Stomach (tissue), 9 donors: Measurements from ENCODE around the gene CLIP2. TPM values are rescaled to one million over a fixed set of nuclear protein-coding genes. Genes with fewer than 3 reads are reported as not detected.

Experiments used
- DNase-seq, 2 donors: peaks; one replicate each; pipeline versions ENCODE4 v3.0.0 to v3.0.0-alpha.2; 2013 to 2019
- H3K27ac ChIP-seq, 5 donors: fragments of 200-600 bp in 4 of 5; sonication (generic) in 4 of 5; one replicate each; pipeline ENCODE4 v1.5.1; 2013 to 2019; ENCODE audit warnings: mild to moderate bottlenecking in 1 of 5, moderate library complexity in 1 of 5
- H3K27me3 ChIP-seq, 3 donors: fragments of 200-600 bp; sonication (generic); one replicate each; pipeline ENCODE4 v1.5.1; 2017 to 2019; ENCODE audit warnings: mixed run types in 1 of 3
- H3K36me3 ChIP-seq, 4 donors: fragments of 200-600 bp; sonication (generic); 1 replicate in 3 of 4; 2 replicates in 1 of 4; pipeline ENCODE4 v1.5.1; 2016 to 2019
- H3K4me1 ChIP-seq, 4 donors: fragments of 200-600 bp; sonication (generic); one replicate each; pipeline ENCODE4 v1.5.1; 2016 to 2019
- H3K4me3 ChIP-seq, 4 donors: fragments of 200-600 bp; sonication (generic) in 3 of 4; one replicate each; pipeline ENCODE4 v1.5.1; 2016 to 2019; ENCODE audit warnings: mild to moderate bottlenecking in 1 of 4
- H3K9me3 ChIP-seq, 4 donors: fragments of 200-600 bp; sonication (generic); one replicate each; pipeline ENCODE4 v1.5.1; 2016 to 2019
- CTCF ChIP-seq, 7 experiments: fragments of 450-650 bp in 4 of 7; fragments of 200-600 bp in 3 of 7; sonication (generic) in 3 of 7; IDR thresholded peaks; one replicate each; pipeline ENCODE4 v1.5.1; 2016 to 2019; ENCODE audit warnings: antibody characterized with exemption in 7 of 7, control low read depth in 2 of 7, mild to moderate bottlenecking in 1 of 7
- EP300 ChIP-seq: sonication (generic); formaldehyde crosslinking; IDR thresholded peaks from one replicate; pipeline ENCODE4 v1.6.1; 2017; ENCODE audit warnings: antibody characterized with exemption
- POLR2A ChIP-seq, 4 donors: fragments of 450-650 bp; IDR thresholded peaks; one replicate each; pipeline ENCODE4 v1.6.1; 2016; ENCODE audit warnings: antibody characterized with exemption in 4 of 4, control low read depth in 2 of 4, mild to moderate bottlenecking in 1 of 4, moderate library complexity in 1 of 4
- POLR2AphosphoS5 ChIP-seq, 3 donors: sonication (generic); formaldehyde crosslinking; IDR thresholded peaks; one replicate each; pipeline ENCODE4 v1.6.1; 2016; ENCODE audit warnings: antibody characterized with exemption in 3 of 3
- WGBS, 5 donors: extraction: QIAGEN DNeasy Blood & Tissue Kit in 3 of 5; methylation state at CpG; one replicate each; pipeline versions ENCODE4 v1.1.5 to v1.1.7; 2013 to 2018; 5-methylcytosine and 5-hydroxymethylcytosine counted together
- intact Hi-C: fragments of 100-400 bp; cut with DNase I; formaldehyde crosslinking; loops from one replicate; pipeline ENCODE4 v1.15.1; 2023; ENCODE audit warnings: low total_unique reads
- polyA plus RNA-seq, 3 donors: library from polyadenylated mRNA; stranded (reverse); fragments of 200-250 nt; gene quantifications; one replicate each; pipeline ENCODE4 v1.2.3, GENCODE V29; 2013
- total RNA-seq, 5 donors: library from RNA; depleted of rRNA; stranded (reverse); fragments of >200 nt; gene quantifications; one replicate each; pipeline versions ENCODE4 v1.1.0 to v1.2.3, GENCODE V29; 2014 to 2016
- donor health status: healthy with polysubstance abuse.
- donor health status: Bipolar disorder and iron deficiency.
- donor health status: healthy.

Gene CLIP2
- total and polyA plus RNA-seq, 8 donors: 4.5 to 485 (median 23.9) TPM

- Histone ChIP-seq H3K9me3 (no peaks in the 10 kb centered on the region), H3K27ac (no peak overlapping the region), H3K27me3 (no peaks in the 10 kb centered on the region), H3K36me3 (peaks cover 22 to 73% (median 73%) of the 10 kb centered on the region in 4 donors), H3K4me1 (peaks cover 0 to 18% (median 7%) of the 10 kb centered on the region in 4 donors), H3K4me3 (no peak overlapping the region)
- WGBS, 5 donors: 94 to 100% (median 94%) methylated on average over 10 to 11 of the region's 11 CpGs
- intact Hi-C loops: loop anchor here (2.0 kb wide), 1 partner anchor 190 kb away; no protein-coding TSS in a partner anchor
- no peak for TF ChIP-seq POLR2A (IDR thresholded peaks at IDR 0.05)
- TF ChIP-seq POLR2AphosphoS5 (IDR thresholded peaks at IDR 0.05): no peak
- TF ChIP-seq CTCF (IDR thresholded peaks at IDR 0.05): no peak
- no peak for TF ChIP-seq EP300
- DNase-seq: no peak
These were observed 107.8 kb downstream of the CLIP2 start for GRCh38 chr7:74396993-74397392.

DNA sequence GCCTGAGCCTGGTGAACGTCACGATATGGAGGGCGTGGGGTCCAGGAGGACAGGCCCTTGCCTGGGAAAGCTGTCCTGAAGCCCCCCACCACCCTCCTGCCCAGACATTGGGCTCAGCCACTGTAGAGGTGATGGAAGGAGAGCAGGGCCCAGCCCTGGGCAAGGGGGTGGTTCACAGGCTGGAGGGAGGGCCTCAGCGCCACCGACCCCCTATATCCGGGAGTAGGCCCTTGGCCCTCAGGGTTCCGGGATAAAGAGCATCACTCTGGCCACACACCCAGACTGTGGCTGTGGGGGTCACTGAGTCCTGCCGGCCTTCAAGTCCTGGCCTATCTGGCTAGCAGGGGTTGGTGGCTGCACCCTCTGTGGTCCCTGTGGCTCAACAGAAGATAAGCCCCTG lies 109.2 kb downstream of the CLIP2 start:
- H3K4me1 ChIP-seq: peaks cover 0 to 14% (median 6%) of the 10 kb centered on the region in 4 donors
- H3K27ac ChIP-seq: no peak overlapping the region
- no peaks in the 10 kb centered on the region for H3K27me3 ChIP-seq
- TF ChIP-seq CTCF (IDR thresholded peaks at IDR 0.05) (no peak), POLR2AphosphoS5 (IDR thresholded peaks at IDR 0.05) (no peak), EP300 (no peak), POLR2A (IDR thresholded peaks at IDR 0.05) (no peak)
- DNase-seq: no peak
- intact Hi-C loops: no loop called here
- 96 to 100% (median 97%) methylated on average over 4 to 8 of the region's 8 CpGs for WGBS, 5 donors
- H3K9me3 ChIP-seq: no peaks in the 10 kb centered on the region
- H3K36me3 ChIP-seq: peaks cover 29 to 84% (median 81%) of the 10 kb centered on the region in 4 donors
- no peak overlapping the region for H3K4me3 ChIP-seq

GRCh38 chr7:74399006-74399405 lies 109.8 kb downstream of the CLIP2 start:
- Histone ChIP-seq H3K27ac (no peak overlapping the region), H3K4me1 (peaks cover 0 to 8% (median 3%) of the 10 kb centered on the region in 4 donors), H3K4me3 (no peak overlapping the region), H3K9me3 (no peaks in the 10 kb centered on the region), H3K36me3 (peaks cover 35 to 90% (median 85%) of the 10 kb centered on the region in 4 donors), H3K27me3 (no peaks in the 10 kb centered on the region)
- TF ChIP-seq POLR2A (IDR thresholded peaks at IDR 0.05) (no peak), EP300 (no peak)
- intact Hi-C loops: no loop called here
- WGBS, 5 donors: 78 to 93% (median 88%) methylated on average over 6 of the region's 6 CpGs
- DNase-seq: no peak

DNA sequence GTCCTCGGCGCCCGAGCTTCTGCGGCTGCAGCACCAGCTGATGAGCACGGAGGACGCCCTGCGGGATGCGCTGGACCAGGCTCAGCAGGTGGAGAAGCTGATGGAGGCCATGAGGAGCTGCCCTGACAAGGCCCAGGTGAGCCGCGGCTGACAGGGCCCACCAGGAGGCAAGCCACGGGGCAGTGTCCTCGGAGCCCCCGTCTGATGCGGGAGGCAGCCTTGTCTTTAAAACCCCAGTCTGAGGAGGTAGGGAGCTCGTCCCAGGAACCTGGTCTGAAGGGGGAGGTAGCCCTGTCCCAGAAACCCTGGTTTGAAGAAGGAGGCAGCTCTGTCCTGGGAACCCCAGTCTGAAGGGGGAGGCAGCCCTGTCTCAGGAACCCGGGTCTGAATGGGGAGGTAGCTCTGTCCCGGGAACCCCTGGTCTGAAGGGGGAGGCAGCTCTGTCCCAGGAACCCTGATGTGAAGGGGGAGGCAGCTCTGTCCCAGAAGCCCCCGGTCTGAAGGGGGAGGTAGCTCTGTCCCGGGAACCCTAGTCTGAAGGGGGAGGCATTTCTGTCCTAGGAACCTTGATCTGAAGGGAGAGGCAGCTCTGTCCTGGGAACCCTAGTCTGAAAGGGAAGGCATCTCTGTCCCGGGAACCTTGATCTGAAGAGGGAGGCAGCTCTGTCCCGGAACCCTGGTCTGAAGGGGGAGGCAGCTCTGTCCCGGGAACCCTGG lies 111.4 kb downstream of the CLIP2 start:
- Histone ChIP-seq H3K27ac (no peak overlapping the region), H3K4me3 (no peak overlapping the region), H3K36me3 (peaks cover 47 to 97% (median 90%) of the 10 kb centered on the region in 4 donors), H3K27me3 (no peaks in the 10 kb centered on the region), H3K4me1 (no peaks in the 10 kb centered on the region), H3K9me3 (no peaks in the 10 kb centered on the region)
- TF ChIP-seq EP300: no peak
- TF ChIP-seq POLR2AphosphoS5 (IDR thresholded peaks at IDR 0.05): no peak
- no peak for TF ChIP-seq POLR2A (IDR thresholded peaks at IDR 0.05)
- no peak for TF ChIP-seq CTCF (IDR thresholded peaks at IDR 0.05)
- intact Hi-C loops: loop anchor here (10.0 kb wide), 1 partner anchor 356 kb away; no protein-coding TSS in a partner anchor
- WGBS, 5 donors: 79 to 90% (median 86%) methylated on average over 11 to 22 of the region's 22 CpGs
- DNase-seq: no peak
